GM18907 (cell line): ENCODE data around the gene MBP.

Experiments used
- ATAC-seq: cut with Tn5 transposase; IDR thresholded peaks from one replicate; pipeline ENCODE4 v1.9.1; 2021; ENCODE audit warnings: mild to moderate bottlenecking, moderate library complexity; ENCODE audit not compliant: unreplicated experiment

Gene MBP

GRCh38 chr18:77069931-77070330 is 62.7 kb downstream of the MBP start:
- no peak for ATAC-seq

GRCh38 chr18:77069482-77069881 is 63.1 kb downstream of the MBP start:
- ATAC-seq, result no peak

DNA sequence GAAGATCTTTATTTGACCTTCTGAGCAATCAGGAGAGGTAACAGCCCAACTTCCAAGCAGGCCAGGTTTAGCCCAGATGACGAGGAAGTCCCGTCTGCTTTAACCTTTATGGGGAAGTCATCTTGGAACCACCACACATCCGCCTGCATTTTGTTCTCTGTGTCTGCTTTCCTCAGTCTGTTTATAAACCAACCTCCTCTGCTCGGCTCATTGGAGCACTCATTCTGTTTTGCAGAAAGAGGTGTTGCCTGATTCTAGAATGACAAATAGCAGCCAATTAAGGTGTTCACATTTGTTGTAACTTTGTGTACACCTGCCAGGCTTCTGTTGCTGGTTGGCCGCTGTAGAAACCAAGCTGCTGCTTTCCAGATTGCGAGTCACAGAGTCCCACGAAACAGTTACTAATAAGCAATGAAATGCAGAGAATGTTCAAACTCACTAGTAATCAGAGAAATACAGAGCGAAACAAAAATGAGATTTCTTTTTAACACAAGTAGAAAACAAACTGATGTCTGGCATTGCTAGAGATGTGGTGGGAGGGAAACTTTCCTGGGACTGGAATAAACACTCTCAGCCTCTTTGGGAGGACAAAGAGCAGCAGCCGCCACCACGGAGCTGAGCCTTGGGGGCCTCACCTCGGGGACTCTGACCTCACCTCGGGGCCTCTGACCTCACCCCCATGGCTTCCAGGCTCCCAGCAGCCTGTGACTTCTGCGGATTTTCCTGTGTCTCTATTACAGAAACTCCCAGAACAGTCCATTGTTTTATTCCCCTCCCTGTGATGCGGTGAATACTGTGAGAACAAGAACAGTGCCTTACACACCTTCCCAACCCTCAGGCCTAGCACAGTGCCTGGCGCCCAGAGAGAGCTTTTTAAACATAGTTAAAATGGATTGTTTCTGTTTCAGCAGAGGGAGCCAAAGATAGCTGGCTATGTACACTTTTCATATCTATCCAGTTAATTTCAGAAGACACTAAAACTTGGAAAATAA is 64.0 kb downstream of the MBP start:
- ATAC-seq, result peak; percentile 23

GRCh38 chr18:77067291-77068061 is 65.1 kb downstream of the MBP start:
- peak; percentile 40 for ATAC-seq

- no peak for ATAC-seq
Measured at GRCh38 chr18:77066689-77067088, 65.9 kb downstream of the MBP start.

GRCh38 chr18:77066101-77066500 is 66.5 kb downstream of the MBP start:
- ATAC-seq, result no peak

GRCh38 chr18:77065221-77065981 is 67.2 kb downstream of the MBP start:
- peak; percentile 43 for ATAC-seq

GRCh38 chr18:77063260-77063659 is 69.3 kb downstream of the MBP start:
- peak; percentile 53 for ATAC-seq

DNA sequence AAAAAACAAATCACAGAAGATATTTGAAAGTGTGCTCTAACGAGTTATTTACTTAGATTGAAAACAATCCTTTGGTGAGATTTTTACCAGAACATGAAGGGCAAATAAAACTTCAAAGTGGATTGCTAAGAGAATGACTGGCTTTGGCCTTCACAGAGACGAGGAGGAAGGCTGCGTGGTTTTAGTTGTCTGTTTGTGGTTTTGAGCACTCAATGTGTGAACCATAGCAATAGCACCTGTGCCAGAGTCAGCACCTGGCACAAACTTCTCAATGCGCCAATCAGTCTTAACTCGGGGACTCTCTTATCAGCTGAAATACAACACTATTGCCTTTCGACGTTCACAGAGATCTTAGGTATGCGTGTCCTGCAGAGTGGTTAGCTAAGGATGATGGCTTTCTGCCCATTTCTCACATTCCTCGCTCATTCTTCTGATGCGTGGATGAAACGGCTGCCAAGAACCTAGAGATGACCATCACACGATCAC is 70.0 kb downstream of the MBP start:
- peak; percentile 67 for ATAC-seq

DNA sequence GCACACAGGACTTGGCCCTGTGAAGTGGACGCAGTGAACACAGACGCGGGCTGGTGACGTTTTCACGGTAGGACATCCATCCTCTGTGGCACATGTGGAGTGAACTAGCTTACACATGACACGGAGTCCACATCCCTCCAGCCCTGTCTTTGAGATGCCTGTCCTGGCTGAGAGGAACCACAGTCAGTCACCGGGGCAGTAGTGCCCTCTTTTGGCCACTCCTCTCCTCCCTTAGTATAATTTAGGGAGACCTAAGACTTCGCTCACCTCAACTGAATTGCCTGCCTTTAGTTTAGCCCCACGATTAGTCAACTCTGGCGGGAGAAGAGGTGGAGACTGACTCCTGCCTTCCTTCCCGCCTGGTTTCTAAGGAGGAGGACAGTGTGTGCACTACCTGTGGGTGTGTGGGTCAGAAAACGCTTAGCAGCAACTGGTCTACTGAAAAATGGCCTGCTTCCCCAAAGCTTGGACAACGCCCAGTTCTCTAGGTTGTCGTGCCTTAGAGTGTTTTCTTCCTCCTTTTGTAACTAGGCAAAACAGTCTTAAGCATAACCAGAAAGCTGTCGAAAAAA is 70.6 kb downstream of the MBP start:
- ATAC-seq, result peak; percentile 44

GRCh38 chr18:77061281-77061945 is 71.2 kb downstream of the MBP start:
- ATAC-seq, result no peak

DNA sequence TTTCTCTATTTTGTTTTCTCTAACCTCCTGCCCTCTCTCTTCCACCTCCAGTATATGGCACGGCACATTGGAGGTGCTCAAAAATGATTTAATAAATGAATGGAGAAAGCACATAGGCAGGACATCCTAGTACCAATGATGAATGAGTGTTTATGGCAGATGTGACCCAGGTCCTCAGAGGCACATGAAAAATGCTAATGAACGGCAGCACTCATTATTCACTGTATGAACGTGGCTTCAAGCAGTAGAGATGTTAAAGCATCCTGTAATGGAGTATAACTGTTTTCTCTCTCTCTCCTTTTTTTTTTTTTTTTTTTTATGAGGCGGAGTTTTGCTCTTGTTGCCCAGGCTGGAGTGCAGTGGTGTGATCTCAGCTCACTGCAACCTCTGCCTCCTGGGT is 72.4 kb downstream of the MBP start:
- ATAC-seq, result no peak

DNA sequence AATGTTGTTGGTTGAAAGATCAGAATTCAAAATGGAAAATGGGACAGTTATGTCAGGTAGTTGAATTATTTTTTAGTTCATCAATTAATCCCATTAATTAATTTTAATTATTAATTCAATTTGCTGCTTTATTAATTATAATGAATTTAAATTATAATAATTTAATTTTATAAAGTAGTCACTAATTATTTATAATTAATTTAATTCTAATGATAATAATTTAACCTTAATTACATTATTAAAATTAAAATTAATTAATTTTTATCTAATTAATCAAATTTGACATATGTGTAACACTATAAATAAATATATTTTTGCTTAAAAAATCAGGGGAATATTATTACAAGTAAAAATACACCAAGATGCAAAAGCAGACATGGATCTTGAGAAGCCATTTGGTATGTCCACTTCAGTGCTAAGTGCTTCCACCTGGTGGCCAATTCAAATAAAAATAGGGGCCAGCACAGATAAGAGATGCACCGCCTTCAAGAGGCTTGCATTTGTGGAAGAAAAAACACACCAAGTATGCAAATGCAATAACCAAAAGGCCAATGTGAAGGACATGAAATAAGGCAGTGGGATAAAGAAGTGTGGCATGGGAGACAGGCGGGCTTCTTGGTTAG is 73.2 kb downstream of the MBP start:
- ATAC-seq, result no peak

DNA sequence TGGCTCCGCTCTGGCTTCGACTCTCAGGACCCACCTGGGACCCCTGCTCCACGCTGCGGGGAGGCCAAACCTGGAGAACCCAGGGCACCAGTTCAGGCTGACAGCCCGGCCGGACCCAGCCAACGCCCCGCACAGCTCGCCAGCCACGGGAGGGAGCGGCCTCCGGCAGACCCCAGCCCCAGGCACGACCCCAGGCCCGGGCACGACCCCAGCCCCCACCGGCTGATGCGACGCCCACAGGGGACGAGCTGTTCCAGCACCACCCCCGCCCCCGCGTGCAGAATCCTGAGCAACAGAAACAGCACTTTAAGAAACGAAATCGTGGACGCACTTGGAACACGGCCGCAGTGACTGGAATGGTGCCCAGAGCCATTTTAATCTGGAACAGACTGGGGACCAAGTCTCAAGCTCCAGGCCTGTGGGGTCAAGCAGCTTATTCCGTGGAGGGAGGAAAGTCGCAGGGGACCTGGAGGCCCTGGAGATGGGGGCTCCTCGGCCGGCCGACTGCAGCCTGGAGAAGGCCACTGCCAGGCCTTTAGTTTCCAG is 74.2 kb downstream of the MBP start:
- ATAC-seq, result no peak

GRCh38 chr18:77057006-77057395 is 75.6 kb downstream of the MBP start:
- ATAC-seq, result no peak

- ATAC-seq, result no peak
Measured at GRCh38 chr18:77056344-77057005, 76.1 kb downstream of the MBP start.

GRCh38 chr18:77055429-77056300 is 76.9 kb downstream of the MBP start:
- no peak for ATAC-seq
